KMS-11 (cell line): Measurements from ENCODE around the gene EFNB2.

ENCODE experiments used
- H2AFZ ChIP-seq: fragments of 200-600 bp; sonication (generic); 2 replicates; pipeline ENCODE4 v1.6.1; 2016; ENCODE audit warnings: antibody characterized with exemption, mixed run types, low read depth
- H3K27ac ChIP-seq: fragments of 200-600 bp; sonication (generic); 2 replicates; pipeline ENCODE4 v1.6.1; 2016; ENCODE audit warnings: mild to moderate bottlenecking, mixed run types
- H3K27me3 ChIP-seq: fragments of 200-600 bp; sonication (generic); 2 replicates; pipeline ENCODE4 v1.6.1; 2017; ENCODE audit warnings: mild to moderate bottlenecking, low read depth, mixed run types, moderate library complexity; ENCODE audit not compliant: insufficient read depth
- H3K36me3 ChIP-seq: fragments of 200-600 bp; sonication (generic); 2 replicates; pipeline ENCODE4 v1.6.1; 2017; ENCODE audit warnings: mild to moderate bottlenecking, mixed run types; ENCODE audit not compliant: insufficient read depth
- H3K4me1 ChIP-seq: fragments of 200-600 bp; sonication (generic); 2 replicates; pipeline ENCODE4 v1.6.1; 2016; ENCODE audit warnings: mild to moderate bottlenecking, low read depth, mixed run types; ENCODE audit not compliant: poor library complexity, severe bottlenecking
- H3K4me2 ChIP-seq: fragments of 200-600 bp; sonication (generic); 2 replicates; pipeline ENCODE4 v1.7.0; 2016; ENCODE audit warnings: mild to moderate bottlenecking, mixed run types
- H3K4me3 ChIP-seq: fragments of 200-600 bp; sonication (generic); IDR thresholded peaks from 2 replicates; pipeline ENCODE4 v1.6.1; 2017; ENCODE audit warnings: low read depth, low read length, mixed read lengths; ENCODE audit not compliant: insufficient read depth
- H3K79me2 ChIP-seq: fragments of 200-600 bp; sonication (generic); 2 replicates; pipeline ENCODE4 v1.6.1; 2016; ENCODE audit warnings: low read depth, mixed run types; ENCODE audit not compliant: insufficient read depth
- H3K9ac ChIP-seq: fragments of 200-600 bp; sonication (generic); 2 replicates; pipeline ENCODE4 v1.6.1; 2016; ENCODE audit warnings: mild to moderate bottlenecking, mixed run types
- H4K20me1 ChIP-seq: fragments of 200-600 bp; sonication (generic); 2 replicates; pipeline ENCODE4 v1.6.1; 2016; ENCODE audit warnings: mild to moderate bottlenecking, mixed run types; ENCODE audit not compliant: insufficient read depth
- TF ChIP-seq, protein P1 (sequence below): fragments of 200-600 bp; sonication (generic); conservative IDR thresholded peaks from 2 replicates; pipeline ENCODE4 v1.6.1; 2017; ENCODE audit warnings: low read depth, mild to moderate bottlenecking, antibody characterized with exemption, low read length, moderate library complexity, mixed read lengths

EFNB2 gene

DNA sequence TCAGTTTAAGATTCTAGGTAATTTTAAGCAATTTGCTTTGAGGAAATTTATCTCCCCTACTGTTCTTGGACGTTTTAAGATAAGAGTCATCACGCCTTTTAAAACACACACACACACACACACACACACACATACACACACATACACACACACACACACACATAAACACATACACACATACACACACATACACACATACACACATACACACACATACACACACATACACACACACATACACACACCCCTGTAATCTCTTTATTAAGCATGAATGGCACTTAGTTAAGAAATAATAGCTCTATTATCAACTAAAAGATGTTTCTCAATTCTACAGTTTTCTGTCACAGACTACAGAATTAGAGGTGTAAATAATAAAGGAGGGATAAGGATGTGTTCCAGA is 49.2 kb downstream of the EFNB2 start:
- no peak overlapping the region for H3K4me3 ChIP-seq
- no peaks in the 10 kb centered on the region for H3K36me3 ChIP-seq
- H2AFZ ChIP-seq, result no peak overlapping the region
- H3K9ac ChIP-seq, result no peak overlapping the region
- no peak overlapping the region for H3K27ac ChIP-seq
- no peaks in the 10 kb centered on the region for H4K20me1 ChIP-seq
- no peaks in the 10 kb centered on the region for H3K27me3 ChIP-seq
- H3K4me2 ChIP-seq, result no peak overlapping the region
- H3K4me1 ChIP-seq, result no peaks in the 10 kb centered on the region
- TF ChIP-seq, protein P1, sequence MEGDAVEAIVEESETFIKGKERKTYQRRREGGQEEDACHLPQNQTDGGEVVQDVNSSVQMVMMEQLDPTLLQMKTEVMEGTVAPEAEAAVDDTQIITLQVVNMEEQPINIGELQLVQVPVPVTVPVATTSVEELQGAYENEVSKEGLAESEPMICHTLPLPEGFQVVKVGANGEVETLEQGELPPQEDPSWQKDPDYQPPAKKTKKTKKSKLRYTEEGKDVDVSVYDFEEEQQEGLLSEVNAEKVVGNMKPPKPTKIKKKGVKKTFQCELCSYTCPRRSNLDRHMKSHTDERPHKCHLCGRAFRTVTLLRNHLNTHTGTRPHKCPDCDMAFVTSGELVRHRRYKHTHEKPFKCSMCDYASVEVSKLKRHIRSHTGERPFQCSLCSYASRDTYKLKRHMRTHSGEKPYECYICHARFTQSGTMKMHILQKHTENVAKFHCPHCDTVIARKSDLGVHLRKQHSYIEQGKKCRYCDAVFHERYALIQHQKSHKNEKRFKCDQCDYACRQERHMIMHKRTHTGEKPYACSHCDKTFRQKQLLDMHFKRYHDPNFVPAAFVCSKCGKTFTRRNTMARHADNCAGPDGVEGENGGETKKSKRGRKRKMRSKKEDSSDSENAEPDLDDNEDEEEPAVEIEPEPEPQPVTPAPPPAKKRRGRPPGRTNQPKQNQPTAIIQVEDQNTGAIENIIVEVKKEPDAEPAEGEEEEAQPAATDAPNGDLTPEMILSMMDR, result no peak
- H3K79me2 ChIP-seq, result no peaks in the 10 kb centered on the region

- TF ChIP-seq, protein P1, result no peak
- no peaks in the 10 kb centered on the region for H3K4me1 ChIP-seq
- H3K27me3 ChIP-seq, result no peaks in the 10 kb centered on the region
- H3K4me2 ChIP-seq, result no peak overlapping the region
- H3K9ac ChIP-seq, result no peak overlapping the region
- H3K27ac ChIP-seq, result no peak overlapping the region
- no peak overlapping the region for H3K4me3 ChIP-seq
- no peak overlapping the region for H2AFZ ChIP-seq
- H3K79me2 ChIP-seq, result no peaks in the 10 kb centered on the region
- no peaks in the 10 kb centered on the region for H3K36me3 ChIP-seq
- no peaks in the 10 kb centered on the region for H4K20me1 ChIP-seq
Observed at GRCh38 chr13:106484537-106485193, 50.8 kb downstream of the EFNB2 start.

- H3K36me3 ChIP-seq, result no peaks in the 10 kb centered on the region
- no peak overlapping the region for H3K4me2 ChIP-seq
- no peaks in the 10 kb centered on the region for H3K27me3 ChIP-seq
- no peaks in the 10 kb centered on the region for H4K20me1 ChIP-seq
- H3K4me1 ChIP-seq, result no peaks in the 10 kb centered on the region
- no peak overlapping the region for H2AFZ ChIP-seq
- H3K9ac ChIP-seq, result no peak overlapping the region
- TF ChIP-seq, protein P1, result no peak
- H3K79me2 ChIP-seq, result no peaks in the 10 kb centered on the region
- no peak overlapping the region for H3K4me3 ChIP-seq
- no peak overlapping the region for H3K27ac ChIP-seq
Observed at GRCh38 chr13:106484084-106484483, 51.4 kb downstream of the EFNB2 start.

GRCh38 chr13:106481919-106482318 is 53.5 kb downstream of the EFNB2 start:
- no peak overlapping the region for H3K27ac ChIP-seq
- no peaks in the 10 kb centered on the region for H3K79me2 ChIP-seq
- H3K9ac ChIP-seq, result no peak overlapping the region
- no peaks in the 10 kb centered on the region for H3K27me3 ChIP-seq
- no peak overlapping the region for H2AFZ ChIP-seq
- H3K4me3 ChIP-seq, result no peak overlapping the region
- no peak overlapping the region for H3K4me2 ChIP-seq
- no peaks in the 10 kb centered on the region for H4K20me1 ChIP-seq
- TF ChIP-seq, protein P1, result no peak
- no peaks in the 10 kb centered on the region for H3K36me3 ChIP-seq
- no peaks in the 10 kb centered on the region for H3K4me1 ChIP-seq
